GM10847 (cell line): ENCODE results near the gene FAM47E.

Source experiments
- POLR2A ChIP-seq: IDR thresholded peaks from 2 replicates; pipeline ENCODE4 v1.6.1; 2011; ENCODE audit not compliant: insufficient read length; ENCODE audit errors: extremely low read depth

Gene FAM47E

DNA sequence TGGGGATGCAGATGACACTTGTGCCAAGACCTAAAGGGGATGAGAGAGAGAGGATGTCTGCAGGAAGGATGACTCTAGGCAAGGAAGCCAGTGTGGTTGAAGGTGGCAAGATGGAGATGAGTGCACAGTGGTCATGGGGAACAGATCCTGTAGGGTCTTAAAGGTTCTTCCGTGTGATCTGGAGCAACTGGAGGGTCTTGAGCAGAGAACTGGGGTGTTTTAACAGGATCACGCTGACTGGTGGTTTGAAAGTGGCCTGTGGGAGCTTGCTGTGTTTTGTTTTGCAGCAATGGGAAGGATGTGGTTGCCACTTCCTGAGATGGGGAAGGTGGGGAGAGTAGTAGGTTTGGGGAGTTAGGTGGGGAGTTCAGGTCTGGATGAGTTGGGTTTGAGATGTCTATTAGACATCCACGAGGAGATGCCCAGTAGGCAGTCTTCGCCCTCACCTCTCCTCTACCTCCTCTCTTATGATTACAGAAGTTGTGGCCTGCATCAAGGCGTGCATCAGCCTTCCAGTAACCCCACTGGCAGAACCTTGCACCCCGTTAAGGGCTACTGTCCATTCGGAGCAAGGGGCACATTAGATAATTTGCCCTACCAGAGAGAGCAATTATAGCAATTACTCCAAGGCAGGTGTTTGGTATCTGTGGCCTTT lies 53.6 kb downstream of the FAM47E start:
- TF ChIP-seq POLR2A = no peak

DNA sequence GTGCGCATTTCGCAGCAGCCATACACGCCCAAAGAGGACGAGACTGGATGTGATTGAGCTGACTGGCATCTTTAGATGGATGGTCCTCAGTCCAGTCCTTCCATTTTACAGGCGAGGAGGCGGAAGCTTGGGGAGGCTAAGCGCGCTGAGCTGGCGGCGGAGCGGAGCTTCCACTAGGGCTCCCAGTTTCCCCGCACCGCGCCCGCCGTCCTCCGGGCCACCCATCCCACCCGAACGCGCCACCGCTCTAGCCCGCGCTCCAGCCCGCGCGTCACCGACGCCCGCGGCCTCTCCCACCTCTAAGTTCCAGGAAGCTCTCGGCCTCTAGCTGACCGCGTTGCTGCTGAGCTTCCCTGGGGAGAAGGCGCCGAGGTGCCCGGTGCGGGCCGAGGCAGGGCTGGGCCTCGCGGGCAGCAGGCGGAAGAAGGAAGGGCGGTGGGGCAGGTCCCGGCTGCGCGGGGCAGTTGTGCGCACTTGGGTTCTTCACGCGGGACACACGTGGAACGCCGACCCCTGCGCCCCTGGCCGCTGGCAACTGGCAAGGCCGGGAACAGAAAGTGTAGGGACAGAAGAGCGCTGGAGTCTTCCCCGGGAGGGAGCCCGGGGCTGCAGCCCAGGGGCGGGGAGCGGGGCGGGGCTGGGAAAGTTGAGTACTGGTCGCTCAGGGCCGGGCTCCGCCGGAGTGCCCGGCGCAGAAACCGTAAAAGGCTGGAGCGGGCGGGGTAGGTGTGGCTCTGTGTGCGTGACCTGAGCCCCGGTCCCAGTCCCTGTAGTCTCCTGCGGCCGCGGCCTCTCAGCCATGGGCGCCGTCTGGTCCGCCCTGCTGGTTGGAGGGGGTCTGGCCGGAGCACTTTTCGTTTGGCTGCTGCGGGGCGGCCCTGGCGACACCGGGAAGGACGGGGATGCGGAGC lies 54.7 kb downstream of the FAM47E start, which contains the start of gene STBD1:
Gene STBD1 (plus strand): TSS at position 763 of the 911 bp plus-strand sequence. CDS start 37 bp downstream, at position 800.
- no peak for TF ChIP-seq POLR2A

DNA sequence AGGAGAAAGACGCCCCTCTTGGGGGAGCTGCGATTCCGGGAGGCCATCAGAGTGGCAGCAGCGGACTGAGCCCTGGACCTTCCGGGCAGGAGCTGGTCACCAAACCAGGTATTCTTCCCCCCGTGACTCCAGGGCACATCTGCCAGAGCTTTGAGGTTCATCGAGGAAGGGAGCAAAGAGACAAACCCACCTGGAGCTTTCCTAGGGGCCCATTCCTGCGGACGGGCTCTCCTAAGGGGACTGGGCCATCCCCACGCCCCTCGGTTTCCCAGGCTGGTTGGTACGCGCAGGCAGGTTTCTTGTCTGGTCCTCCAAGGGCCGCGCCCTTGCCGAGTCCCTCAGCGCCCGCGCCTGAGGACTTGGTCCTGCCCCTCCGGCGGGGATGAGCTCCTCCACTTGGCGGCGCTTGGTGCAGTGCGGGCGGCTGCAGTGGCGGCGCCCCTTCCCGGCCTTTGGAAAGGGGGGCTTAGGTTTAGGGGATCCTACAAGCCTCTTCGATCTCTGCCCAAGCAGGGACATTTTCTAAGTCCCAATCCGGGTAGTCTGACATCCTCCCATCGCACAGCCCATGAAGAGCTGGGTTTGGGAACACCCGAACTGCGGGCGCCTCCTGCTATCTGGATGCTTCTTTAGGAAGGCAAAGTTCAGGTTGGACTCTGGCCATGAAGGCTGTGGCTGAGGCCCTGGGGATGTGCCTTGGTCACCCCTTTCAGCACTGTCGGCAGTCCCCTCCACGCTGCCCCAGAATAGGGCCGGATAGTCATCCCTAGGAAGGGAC lies 55.5 kb downstream of the FAM47E start:
- no peak for TF ChIP-seq POLR2A

DNA sequence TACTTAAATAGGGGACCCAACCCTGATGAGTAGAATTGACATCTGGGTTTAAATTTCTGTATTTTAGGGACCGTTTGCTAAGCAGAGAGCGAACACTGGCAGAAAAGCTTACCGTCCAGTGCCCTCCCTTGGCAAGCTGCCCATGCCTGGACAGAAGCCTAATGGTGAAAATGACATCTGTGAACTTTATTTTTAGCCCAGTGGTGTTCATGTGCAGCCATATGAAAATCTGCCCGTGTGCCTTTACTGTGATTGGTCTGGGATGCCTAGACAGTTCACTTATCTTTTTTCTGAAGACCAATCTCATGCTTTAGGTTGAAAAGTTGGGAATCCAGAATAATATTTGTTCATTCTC lies 56.1 kb downstream of the FAM47E start:
- no peak for TF ChIP-seq POLR2A

DNA sequence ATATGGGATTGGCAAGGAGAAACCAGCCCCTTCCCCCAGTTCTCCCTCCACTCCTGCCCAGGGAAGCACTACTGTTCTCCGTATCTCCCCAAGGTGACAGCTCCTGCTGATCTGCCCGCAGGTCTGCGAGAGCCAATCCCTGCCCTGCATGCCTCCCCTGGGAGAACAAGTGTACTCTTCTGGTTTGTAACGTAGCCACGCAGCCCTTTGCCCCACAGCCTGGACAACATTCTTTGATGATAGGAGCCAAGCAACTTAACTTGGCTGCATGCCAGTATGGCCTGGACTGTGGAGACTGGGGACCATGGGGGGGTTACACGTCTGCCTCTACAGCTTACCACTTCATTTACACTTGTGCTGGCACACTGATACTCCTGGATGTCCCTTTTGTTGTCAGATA lies 57.0 kb downstream of the FAM47E start:
- TF ChIP-seq POLR2A = no peak

DNA sequence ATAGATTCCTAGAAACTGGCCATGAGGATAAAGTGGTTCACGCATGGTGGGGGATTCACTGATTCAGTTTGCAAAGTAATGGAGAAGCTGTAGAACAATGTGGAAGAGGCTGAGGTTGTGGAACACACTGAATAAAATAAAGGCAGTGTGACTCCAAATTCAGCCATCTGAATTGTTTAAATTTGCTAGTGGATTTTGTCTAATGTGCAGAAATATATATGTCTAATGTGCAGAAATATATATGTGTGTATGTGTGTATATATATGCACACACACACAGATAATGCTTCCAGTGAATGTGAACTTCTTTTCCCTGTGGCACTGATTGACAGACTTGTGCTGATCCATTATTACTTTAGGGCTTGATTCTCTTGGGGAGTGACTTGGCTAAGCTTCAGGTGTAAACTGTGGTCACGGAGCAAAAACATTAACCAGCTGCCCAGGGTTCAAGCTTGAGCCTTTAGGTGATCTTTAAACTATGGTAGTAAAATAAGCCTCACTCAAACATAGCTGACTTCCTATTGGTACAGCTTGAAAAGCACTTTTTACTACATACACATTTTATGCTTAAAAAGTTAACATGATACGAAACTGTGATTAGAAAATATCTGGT lies 58.5 kb downstream of the FAM47E start:
- TF ChIP-seq POLR2A = no peak

DNA sequence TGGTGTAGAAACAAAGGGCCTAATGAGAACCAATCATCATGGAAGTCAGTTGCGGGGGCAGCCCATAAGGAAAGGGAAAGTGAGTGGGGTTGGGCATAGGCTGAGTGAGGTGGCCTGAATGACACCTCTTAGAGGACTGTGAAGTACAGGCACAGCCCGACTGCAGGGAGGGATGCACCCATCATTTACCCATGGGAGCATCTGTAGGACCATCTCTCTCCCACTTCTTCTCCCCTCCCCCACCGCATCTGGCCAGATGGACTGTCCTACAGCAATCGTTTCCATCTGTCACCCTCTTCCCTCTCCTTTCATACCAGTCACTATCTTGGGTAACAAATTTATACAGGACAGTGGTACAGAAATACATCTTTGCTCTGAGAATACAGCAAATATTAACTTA lies 59.2 kb downstream of the FAM47E start:
- no peak for TF ChIP-seq POLR2A

DNA sequence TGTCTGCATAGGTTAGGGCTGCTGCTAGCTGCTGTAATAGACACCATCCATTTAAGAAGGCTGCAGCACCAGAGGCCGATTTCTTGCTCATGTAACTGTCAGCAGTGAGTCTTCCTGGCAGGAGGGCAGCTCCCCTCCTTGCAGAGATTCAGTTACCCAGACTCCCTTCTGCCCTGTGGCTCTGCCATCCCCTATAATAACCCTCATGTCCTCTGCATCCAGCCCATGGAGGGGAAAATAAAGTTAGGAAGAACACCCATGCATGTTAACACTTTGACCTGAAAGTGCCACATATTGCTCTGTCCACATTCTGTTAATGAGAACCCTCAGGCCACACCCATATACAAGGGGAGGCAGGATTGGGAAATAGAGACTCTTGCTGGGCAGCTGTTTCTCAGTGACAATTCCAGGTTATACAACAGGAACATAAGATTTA lies 60.4 kb downstream of the FAM47E start:
- no peak for TF ChIP-seq POLR2A

DNA sequence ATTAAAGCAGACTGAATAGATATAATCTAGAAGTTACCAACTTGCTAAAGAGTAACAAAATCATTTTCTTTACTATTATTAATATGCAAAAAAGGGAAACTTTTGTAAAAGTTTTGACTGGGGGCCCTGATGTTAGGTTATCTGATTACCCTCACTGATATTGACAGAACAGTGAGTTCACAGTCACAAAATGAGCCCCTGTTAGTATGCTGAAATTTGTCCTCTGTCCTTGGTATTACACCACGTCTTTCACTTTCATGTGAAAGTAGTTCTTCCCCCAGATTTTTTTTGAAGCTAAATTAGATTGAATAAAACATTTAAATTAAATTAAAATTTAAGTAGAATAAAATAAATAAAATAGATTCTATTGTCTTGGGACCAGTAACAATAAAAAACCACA lies 60.9 kb downstream of the FAM47E start:
- no peak for TF ChIP-seq POLR2A

DNA sequence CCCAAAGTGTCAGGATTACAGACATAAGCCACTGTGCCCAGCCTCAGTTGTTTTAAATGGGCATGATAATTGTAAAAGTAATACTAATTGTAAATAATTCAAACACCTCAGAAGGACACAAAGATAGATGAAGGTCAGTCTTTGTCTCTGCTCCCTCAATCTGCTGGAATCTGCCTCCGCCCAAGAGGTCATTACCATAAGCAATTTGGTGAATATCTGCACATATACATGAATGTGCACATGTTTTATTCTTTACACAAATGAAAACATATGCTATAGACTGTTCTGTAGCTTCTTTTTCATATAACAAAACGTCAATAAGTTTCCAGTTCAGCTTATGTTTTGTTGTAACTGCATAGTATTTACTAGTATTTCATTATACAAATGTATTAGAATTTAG lies 62.0 kb downstream of the FAM47E start:
- no peak for TF ChIP-seq POLR2A

DNA sequence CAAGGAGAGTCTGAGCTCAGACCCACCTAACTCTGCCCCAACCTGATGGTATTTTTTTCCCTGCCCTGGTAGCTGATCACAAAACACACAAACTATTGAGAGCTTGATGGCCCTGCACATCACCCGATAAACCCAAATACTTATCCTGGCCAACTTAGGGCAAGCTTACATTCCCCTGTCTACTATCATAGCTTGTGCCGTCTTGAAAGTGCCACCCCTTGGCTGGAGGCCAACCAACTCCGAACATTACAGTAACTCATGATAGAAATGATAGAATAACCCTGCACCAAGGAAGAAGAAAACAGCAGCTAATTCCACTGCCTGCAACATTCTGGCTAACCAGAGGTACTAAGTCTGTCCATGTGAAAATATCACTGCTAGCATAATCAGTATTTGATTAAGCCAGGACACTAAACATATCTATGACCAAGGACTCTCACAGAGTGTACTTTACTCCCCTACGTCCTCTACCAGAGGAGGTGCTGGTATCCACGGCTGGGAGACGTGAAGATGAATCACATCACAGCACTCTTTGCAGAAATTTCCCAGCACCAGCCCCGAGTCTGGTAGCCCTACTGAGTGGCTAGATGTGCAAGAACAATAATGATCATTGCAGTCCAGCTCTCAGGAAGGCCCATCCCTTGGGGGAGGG lies 63.9 kb downstream of the FAM47E start:
- TF ChIP-seq POLR2A = no peak

DNA sequence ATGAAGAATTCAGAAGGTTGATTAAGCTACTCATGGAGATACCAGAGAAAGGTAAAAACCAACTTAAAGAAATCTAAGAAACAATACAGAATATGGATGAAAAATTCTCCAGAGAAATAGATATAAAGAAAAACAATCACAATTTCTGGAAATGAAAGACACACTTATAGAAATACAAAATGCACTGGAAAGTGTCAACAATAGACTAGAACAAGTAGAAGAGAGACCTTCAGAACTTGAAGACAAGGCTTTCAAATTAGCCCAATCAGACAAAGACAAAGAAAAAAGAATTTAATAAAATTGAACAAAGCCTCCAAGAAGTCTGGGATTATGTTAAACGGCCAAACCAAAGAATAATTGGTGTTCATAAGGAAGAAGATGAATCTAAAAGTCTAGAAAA lies 64.6 kb downstream of the FAM47E start:
- no peak for TF ChIP-seq POLR2A

DNA sequence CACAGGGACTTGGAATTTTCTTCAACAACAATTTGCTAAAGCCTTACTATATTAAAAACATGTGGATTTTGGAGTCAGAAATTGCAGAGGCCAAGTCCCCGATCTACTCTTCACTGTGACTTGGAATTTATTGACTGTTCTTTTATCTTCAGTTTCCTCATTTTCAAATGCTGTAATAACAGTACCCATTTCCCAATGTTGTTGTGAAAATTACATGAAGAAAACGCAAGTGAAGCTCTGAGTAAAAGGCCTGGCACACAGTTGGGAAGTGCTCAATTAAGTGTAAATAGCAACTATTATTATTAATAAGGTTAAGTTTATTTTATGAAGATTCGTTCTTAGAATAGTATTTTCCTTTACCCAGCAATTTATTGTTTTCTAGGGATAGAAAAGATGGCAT lies 70.7 kb downstream of the FAM47E start:
- no peak for TF ChIP-seq POLR2A

DNA sequence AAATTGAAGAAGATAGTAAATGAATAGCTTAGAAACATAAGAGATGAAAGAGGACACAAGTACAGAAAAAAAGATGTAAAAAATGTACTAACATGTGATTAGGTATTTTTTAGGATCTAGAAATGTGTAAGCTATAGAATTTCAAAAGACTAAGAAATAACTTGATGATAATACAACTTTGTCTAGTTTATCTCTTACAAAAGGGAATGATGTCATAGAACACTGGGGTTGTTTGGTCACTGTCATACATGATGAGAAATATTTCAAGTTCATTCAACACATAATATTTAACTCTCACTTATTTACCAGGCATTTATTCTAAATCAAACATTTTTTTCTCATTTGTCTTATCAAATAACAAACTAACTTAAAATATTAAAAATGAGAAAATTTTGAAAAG lies 73.6 kb downstream of the FAM47E start:
- TF ChIP-seq POLR2A = no peak

DNA sequence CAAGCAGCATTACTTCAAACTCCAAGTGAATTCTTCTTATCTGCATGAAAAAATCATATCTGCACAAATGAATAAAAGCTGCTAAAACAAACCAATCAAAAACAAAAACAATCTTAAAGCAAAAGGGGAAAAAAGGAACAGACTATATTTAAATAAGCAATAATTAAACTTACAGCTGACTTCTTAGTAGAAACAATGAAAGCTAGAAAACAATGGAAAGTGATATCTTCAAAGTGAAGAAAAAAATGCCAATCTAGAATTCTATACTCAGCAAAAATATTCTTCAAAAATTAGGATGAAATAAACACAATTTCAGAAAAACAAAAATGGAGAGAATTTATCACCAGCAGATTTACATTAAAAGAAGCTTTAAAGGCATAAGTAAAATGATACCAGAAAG lies 75.0 kb downstream of the FAM47E start:
- TF ChIP-seq POLR2A = no peak
